NCI-H1048 (cell line): ENCODE results near the gene NAV3.
"Not testable (repeated sequence)": the region's sequence is repeated elsewhere in the genome, so short reads cannot be mapped to it uniquely, and the experiment has no call there.

Experiments used
- DNase-seq: peaks from one replicate; lab custom pipeline; 2025; lab: John Stamatoyannopoulos, UW

The NAV3 gene

DNA sequence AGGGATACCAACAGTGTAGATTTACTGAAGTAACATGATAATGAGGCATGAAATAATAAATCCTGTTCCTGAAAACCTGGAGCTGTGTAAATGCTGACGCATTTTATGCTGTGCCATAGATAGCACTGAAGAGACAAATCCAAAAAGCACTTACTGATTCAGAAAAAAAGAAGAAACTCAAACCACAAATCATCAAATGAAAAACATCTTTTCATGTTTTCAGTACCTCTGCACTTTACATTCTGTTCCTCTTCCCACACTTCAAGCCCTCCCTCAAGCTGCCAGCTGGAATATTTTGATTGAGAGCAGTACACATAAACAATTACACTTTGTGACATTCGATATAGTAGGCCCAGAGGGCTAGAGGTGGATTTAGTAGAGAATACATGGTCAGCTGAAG lies 362.3 kb downstream of the NAV3 start:
- DNase-seq = no peak

DNA sequence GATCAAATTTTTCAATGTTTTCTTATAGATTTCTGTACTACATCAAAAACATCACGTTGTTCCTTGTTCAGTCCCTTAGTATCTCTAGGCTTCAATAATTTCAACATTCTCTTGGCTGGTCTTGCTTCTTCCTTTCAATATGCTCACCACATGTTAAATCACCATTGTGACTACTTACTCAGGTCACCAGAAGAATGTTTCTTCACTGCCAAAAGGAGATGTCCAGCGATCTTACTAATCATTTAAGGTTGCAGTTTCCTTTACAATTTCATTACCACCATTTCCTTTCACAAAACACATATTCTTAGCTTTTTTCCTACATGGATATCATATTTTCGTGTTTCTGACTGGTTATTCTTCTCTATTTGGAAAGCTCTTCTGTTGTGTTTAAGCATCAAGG lies 363.8 kb downstream of the NAV3 start:
- DNase-seq = no peak

DNA sequence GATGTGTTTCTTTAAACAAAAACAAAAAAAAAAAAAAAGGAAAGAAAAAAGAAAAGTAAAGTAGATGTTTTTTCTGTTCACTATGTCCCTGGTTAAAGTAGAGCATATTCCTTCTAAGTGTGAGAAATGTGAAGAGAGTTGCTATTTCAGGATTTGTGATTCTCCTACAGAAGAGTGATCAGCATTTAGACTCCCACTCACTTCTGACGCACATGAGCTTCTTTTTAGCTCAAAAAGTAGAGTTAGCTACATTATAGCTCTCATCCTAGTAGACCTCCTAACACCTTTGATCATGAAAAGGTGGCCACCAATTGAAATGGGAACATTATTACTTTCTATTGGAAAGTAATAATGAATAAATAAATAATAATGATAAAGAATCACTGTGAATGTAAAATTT lies 368.2 kb downstream of the NAV3 start:
- no peak for DNase-seq

DNA sequence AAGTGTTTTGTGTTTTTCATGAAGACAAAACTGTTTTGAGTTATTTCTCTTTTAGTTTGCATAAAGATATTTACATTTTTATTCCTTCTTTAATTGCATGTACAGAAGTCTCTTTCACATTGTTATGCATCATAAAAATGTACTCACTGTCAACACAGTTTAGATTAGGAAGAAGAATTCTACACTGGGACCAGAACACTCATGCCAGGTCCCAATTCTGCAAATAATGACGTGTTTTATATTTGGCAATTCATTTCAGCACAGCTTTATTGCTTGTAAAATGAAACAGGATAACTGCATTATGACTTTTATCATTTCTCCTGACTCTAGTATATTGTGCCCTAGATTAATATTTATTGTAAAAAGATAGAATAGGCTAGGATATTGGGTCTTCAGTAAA lies 369.2 kb downstream of the NAV3 start:
- no peak for DNase-seq

DNA sequence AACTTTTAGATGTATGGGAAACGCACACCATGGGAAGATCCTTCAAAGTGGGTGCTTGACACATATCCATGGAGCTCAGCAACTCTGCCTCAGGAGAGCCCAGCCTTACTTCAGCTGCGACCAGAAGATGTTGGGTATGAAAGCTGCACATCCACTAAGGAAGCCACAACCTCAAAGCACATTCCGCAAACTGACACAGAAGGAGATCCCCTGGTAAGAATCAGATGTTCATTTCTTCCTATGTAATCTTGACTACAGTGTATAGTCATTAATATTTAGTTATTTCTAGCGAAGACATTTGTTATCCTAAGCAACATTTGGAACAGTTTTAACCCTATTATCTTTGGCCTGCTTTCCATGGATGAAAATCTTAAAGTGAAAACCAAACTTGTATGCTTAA lies 374.2 kb downstream of the NAV3 start:
- DNase-seq = no peak

DNA sequence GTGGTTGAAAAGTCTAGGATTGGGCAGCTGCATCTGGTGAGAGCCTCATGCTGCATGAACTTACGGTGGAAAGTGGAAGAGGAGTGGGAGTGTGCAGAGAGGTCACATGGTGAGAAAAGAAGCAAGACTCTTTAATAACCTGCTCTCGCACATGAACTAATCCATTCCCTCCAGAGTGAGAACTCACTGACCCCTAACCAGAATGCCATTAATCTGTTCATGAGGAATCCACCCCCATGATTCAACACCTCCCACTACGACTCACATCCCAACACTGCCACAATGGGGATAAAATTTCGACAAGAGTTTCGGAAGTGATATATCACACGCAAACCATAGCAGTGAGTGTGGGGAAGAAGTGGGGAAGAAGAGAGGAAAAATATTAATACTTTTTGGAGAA lies 377.4 kb downstream of the NAV3 start:
- DNase-seq = no peak

DNA sequence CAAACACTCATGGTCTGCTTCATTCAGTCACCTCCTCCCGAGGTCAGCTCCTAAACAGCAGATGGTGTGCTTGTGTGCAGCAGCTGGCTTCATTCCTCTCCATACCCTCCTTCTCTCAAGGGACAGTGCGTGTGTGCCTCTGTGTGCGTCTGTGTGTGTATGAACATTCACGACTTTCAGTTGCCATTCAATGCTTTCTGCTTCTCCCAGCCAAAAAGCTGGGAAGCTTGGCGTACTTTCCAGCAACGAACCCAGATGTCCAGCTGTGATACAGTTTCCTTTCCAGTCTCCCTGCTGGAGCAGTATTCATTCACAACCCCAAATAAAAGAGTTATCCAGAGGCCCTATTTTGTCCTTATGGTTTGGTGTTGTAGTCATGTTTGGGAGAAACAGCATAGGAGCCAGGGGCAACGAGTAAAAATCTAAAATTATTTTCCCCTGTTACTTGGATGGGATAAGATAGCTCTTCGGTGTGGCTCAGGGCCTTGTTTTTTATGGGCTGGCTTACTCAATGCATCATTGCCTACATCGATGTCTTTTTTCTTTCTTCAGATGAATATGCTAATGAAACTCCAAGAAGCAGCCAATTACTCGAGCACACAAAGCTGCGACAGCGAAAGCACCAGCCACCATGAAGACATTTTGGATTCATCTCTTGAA lies 379.3 kb downstream of the NAV3 start:
- no peak for DNase-seq

DNA sequence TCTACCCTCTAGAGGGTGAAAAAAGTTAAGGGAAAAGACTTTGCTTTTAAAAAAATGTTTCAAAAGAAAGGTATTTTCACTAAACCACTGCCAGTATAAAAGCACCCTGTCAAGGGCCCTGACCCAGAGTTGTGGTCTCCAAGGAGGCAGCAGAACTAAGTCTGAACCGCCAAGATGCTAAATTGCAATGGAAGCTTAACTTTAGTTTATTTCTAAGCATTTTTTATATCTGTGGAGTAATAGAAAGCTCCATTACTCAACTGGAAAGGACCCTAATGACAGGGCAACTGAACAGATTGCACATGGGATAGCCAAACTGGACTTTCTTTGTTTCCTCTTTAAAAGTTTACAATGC lies 379.8 kb downstream of the NAV3 start:
- no peak for DNase-seq

DNA sequence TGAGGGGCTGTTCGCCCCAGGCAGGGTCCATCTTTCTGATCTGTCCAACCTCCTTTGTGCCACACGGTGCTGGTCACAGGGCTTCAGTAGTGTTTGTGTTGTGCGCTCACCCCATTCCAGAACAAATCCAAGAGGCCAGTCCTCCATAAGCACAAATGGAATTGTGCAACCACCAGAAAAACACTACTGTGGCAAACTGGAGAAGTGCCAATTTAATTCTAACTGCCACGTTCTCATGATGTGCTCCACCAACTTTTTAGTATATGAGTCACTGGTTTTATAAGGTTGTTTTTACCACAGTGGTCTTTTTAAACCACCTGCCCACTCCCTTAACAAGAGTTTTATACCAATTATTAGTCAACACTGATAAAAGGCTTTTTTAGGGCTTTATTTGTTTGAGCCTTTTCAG lies 380.2 kb downstream of the NAV3 start:
- no peak for DNase-seq

DNA sequence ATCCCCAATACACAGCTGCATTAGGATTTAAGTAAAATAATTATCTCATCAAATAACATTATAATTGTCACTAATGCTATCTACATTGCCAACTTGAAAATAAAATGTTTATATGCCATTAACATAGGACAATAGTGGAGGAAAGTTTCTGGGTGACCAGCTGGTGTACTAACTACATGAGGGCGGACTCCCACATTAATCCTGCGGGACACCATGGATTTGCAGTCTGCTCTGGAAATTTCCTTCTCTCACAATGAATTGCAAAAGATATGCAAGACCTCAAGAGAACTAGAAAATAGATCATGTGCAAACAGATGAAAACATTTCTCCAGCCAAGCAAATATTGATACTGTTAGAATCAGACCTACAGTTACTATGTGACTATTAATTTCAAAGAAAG lies 390.1 kb downstream of the NAV3 start:
- no peak for DNase-seq

DNA sequence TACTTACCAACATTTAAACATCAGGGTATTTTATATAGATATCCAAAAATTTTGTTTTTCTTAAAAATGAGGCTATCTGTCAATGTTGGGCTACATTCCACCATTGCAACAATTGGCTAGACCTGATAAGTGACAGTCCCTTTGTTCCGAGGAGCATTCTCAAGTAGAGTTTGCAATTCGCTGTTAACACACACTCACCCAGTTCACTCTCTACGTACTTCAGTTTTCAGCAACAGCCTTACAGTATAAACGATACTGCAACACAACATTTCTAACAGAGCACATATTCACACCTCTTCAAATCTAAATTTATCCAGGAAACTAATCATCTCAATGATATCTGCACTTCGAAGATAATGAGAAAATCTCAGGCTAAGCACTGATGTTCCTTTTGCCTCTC lies 393.5 kb downstream of the NAV3 start:
- DNase-seq = no peak

DNA sequence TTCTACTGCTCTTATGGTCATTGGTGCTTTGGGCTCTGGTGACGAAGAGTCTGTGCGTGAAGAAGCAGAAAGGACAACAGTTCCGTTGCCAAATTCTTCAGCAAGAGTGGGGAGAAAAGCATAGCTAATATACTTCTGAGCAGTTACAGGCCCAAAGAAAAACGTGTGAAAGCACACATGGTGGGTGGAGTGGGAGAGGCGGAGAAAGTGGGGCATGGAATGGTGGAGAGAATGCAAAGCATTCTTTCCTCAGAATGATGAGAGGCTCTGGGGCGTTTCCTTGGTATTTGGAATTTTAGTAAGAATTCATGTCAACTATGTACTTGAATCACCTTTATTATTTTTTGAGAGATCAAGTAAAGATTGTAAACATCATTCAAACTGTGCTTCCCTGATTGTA lies 396.1 kb downstream of the NAV3 start:
- DNase-seq = no peak

DNA sequence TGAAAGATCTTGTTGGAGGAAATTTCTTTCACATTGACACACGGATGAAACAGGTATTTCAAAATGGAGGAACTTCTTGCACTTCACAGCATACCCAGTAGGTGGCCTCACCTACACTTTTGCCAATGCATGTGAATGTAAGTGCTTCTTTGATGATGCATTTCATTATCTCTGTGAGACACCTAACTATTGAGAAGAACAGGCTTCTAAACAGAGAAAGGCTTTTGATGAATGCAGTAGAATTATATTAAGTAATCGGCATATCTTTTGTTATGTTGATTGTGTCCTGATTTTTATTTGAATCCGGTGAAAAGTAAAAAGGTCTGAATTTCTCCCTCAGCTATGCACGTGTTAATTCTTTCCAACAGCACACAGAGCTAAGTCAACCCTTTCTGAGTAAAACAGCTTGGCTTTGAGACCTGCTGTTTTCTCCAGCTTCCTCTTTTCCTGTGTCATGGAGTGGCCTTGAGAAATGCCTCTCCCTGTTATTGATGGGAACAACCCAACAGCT lies 399.0 kb downstream of the NAV3 start:
- DNase-seq = no peak

DNA sequence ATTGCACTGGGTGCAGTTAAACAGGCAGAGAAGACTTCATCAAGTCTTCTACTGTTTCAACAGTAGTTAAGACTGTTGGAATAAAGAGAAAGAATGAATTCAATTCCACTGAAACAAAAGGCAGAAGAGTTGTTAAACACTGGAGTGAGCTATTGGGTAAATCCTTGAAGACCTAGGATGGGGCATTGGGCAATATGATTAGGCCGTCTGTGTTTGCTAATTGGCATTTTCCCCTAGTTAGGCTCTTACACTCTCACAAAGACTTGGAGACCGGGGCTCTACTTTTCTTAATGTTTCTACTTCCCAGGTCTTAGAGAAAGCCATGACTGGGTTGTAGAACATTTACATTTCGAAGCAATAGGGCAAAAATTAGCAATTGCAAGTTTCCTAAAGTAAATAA lies 402.1 kb downstream of the NAV3 start:
- DNase-seq = no peak

DNA sequence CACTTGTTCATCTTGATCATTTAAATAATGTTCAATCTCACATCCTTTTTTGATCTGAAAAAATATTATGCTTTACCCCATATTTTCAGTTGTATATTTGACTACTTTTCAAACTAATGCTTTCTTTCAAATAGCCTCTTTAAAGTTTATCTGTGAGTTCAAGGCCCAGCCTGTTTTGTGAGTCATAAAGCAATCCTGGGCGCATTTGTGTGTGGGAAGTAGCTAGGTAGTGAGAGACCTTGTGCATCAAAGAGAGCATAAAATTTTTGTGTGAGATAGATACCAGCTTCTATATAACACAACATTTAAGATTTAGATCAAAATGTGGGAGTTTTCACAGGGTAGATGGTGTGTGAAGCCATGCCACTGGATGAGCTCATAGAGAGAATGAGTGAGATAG lies 405.6 kb downstream of the NAV3 start:
- no peak for DNase-seq

DNA sequence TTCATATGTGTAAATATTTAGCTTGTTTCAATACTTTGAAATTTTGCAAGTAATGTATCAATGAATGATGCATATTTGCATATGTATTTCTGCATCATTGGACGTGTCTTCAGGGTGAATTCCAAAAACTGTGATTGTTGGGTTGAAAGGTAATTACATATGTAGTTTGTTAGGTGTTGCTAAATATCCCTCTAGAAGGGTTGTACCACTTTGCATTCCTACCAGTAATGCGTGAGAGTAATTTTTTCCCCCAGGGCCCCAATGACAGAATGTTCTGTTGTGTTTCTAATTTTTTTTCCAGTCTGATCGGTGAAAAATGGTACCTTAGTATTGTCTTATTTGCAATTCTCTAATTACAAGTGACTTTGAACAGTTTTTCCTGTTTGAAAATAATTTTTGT lies 408.9 kb downstream of the NAV3 start:
- DNase-seq = peak; percentile 39

DNA sequence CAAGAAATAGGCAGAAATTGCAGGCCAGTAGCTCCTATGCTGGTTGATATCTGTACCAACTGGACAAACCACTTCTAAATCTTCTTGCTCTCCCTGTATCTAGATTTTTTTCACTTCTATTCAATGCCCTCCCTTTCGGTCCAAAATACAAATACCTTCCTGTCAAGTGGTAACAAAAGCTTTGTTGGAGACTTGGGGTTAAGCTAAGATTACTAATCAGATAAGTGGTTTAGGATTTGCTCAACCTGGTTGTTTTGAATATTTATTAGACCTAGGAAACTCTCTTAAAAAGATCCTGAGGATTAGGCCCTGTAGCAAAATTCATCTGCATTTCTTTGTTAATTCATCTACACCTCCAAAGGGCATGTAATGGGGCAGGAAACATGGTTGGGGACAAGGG lies 410.1 kb downstream of the NAV3 start:
- no peak for DNase-seq

DNA sequence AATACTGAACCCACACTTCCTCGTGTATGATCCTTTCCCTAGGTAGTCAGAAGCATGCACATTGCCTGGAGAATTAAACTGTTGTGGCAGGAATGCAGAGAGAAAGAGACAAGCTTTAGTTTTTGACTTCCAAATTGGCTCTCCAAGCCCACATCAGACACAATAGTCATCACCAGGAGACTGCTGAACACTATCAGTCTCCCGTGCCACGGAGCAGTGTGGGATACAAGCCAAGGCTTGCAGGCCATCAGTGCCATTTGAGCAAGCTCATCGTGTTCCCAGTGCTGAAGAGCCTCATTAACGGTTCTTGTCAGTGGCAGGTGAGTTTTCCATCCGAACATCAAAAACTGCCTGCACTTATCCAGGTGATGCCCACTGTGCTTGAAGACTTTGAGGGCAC lies 410.8 kb downstream of the NAV3 start:
- no peak for DNase-seq

DNA sequence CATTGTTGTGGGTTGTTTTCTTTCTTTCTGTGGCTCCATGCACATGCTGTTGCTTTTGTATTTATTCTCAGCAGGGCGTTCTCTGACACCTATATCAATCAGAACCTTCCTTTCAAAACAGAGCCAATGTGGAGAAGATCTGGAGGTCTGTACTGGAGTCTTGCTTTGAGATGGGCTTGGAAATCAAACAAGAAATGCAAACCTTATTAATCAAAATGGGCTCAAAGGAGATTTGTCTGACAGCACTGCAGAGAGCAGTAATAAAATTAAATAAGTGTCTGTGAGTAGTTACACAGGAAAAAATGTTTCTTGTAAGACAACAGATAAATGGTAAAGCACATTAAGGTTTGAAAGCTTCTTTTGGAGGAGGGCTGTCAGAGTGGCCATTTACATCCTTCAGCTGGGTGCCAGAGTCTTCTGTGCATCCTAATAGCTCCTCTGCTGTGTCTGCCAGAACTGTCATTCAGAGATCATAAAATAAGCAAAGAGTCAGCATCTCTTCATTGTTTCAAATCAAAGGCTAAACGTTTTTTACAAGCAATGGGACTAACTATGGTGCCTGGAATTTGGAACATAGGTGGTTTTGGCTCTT lies 414.3 kb downstream of the NAV3 start:
- no peak for DNase-seq

DNA sequence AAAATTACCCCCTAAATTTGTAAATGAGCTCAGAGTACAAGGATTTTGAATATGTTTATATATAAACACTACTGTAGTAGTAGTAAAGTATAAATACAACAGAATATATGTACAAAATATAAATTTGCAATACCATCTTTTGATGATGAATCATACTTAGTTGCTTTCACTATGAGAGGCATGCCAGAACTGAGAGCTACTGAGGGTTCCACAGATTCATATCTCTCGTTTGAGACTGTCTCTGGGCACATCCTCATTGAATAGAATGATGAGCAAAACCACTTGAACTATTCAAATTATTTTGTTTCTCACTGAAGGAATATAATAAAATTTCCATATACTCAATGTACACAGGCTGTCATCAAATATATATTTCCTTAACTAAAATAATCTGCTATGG lies 417.6 kb downstream of the NAV3 start:
- DNase-seq = no peak

DNA sequence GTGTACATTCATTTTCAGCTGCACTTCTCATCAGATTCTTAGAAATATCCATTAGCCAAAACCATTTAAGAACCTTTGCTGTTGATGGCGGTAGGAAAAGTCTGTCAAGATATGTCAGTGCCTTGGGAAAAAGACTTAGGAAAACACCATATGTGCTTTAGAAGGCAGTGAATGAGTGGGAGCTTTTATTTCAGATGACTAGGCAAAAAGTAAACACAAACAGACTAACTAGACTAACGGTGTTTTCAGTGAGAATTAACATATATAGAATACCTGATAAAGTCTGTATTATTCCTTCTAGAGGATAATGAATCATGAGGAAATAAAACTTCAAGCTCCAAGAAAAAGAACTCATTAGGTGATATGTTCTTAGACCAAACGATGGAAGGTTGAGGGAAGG lies 418.9 kb downstream of the NAV3 start:
- no peak for DNase-seq

DNA sequence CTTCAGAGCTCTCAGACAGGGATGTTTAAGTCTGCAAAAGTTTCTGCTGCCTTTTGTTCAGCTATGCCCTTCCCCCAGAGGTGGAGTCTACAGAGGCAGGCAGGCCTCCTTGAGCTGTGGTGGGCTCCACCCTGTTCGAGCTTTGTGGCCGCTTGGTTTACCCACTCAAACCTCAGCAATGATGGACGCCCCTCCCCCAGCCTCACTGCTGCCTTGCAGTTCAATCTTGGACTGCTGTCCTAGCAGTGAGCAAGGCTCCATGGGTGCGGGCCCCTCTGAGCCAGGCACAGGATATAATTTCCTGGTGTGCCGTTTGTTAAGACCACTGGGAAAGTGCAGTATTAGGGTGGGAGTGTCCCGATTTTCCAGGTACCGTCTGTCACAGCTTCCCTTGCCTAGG lies 427.0 kb downstream of the NAV3 start:
- not testable (repeated sequence) for DNase-seq

DNA sequence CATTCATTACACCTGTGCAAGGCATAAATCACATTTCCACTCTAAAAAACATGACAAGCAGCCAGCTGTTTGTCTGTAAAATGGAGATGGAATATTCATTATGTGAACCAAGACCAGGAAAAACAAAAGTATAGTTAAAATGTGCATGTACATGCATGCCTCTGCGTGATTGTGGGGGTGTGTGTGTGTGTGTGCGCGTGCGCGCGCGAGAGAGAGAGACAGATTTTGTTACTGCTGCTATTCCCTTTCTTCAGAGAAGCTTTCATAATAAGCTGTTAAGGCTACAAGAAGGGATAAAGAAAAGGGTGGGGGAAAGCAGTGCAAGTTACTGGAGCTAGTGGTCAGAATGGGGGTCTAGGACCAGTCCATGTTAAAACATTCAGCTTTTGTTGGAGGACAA lies 430.3 kb downstream of the NAV3 start:
- DNase-seq = no peak

DNA sequence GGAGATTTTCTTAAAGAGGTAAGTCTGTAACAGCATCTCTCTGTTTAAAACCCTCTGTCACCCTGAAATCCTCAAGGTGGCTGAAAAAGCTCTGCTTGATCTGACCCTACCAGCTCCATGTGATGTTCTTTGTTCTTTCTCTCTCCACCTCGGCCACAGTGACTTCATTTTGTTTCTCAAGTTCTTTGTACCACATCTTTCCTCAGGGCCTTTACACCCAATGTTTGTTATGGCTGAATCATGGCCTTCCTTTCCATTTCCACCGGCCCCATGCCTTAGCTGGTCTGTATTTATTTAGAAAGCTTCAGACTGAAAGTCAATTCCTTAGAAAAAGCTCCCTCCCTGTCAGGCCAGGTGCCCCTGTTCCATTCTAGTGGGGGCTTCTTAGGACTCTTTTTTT lies 431.2 kb downstream of the NAV3 start:
- no peak for DNase-seq
